GM21825 (cell line): Measurements from ENCODE around the gene DENND5B.
"Not testable (repeated sequence)": the region's sequence is repeated elsewhere in the genome, so short reads cannot be mapped to it uniquely, and the experiment has no call there.

Source experiments
- ATAC-seq: cut with Tn5 transposase; IDR thresholded peaks from one replicate; pipeline ENCODE4 v1.9.1; 2021; ENCODE audit warnings: mild to moderate bottlenecking, moderate library complexity; ENCODE audit not compliant: unreplicated experiment

Gene DENND5B

DNA sequence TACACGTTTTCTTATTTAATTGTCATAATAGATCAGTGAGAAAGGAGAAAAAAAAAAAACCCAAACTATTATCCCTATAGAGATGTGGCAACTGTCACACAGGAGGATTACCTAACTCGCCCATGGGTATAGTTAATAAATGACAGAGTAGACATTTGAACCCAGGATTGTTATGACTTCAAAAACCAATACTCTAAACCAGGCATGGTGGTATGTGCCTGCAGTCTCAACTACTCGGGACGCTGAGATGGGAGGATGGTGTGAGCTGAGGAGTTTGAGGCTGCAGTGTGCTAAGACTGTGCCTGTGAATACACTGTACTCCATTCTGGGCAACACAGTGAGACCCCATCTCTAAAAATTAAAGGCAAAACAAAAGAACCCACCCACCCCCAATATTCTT is 114.5 kb downstream of the DENND5B start:
- ATAC-seq, result no peak

DNA sequence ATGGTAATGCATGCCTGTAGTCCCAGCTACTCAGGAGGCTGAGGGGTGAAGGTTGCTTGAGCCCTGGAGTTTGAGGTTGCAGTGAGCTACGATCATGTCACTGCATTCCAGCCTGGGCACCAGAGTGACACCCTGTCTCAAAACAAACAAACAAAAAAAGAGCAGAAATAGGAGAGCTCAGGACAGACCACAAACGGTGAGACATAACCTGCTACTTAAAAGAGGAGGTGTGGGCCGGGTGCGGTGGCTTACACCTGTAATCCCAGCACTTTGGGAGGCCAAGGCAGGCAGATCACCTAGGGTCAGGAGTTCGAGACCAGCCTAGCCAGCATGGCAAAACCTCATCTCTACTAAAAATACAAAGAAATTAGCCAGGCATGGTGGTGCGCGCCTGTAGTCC is 115.3 kb downstream of the DENND5B start:
- not testable (repeated sequence) for ATAC-seq

GRCh38 chr12:31474751-31475150 is 116.2 kb downstream of the DENND5B start:
- ATAC-seq, result no peak

DNA sequence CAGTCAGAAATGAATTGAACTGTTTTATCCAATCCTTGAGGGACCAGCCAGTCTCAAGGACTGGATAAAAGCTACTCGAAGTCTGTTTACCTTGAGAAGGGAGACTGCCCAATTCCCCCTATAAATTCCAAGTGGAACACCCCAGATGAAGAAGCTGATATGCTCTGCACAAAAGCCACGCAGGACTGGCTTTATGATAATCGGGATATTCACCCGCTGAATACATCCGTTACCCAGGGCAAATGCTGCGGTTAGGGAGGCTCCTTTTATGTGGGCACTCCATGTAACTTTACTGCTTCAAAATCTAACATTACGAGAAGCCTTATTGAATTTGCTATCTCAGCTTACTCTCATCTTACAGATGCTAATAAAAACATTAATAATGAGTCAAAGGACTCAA is 119.1 kb downstream of the DENND5B start:
- ATAC-seq, result no peak

DNA sequence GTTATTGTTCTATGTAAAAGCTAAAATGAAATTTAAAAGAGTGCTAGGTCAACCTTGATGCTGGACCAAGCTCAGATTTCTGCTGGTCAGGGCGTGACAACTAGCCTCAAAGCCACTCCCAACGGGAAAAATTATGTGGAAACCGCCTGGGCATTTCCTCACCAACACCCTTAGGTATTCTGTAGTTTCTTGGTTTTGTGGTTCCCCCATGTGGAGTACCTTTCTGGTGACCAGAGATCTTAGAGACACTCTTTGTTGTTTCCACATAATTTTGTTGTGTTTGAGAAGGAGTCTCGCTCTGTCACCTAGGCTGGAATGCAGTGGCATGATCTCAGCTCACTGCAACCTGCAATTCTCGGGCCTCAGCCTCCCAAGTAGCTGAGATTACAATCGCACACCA is 119.9 kb downstream of the DENND5B start:
- no peak for ATAC-seq

GRCh38 chr12:31470459-31470858 is 120.5 kb downstream of the DENND5B start:
- no peak for ATAC-seq

DNA sequence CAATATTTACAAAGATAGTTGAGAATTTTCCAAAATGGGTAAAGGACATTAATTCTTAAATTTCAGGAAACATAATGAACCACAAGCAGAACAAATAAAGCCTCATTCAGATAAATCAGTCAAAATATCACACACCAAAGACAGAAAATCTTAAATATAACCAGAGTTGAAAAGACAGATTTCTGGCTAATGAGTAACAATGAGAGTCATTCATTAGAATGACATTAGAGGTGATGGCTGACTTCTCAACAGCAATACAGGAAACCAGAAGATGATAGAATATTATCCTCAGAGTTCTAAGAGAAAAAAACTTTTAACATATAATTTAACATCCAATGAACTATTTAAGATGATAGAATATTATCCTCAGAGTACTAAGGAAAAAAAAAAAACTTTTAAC is 124.2 kb downstream of the DENND5B start:
- no peak for ATAC-seq

GRCh38 chr12:31465002-31465401 is 125.9 kb downstream of the DENND5B start:
- no peak for ATAC-seq

- no peak for ATAC-seq
These were observed 130.9 kb downstream of the DENND5B start for GRCh38 chr12:31460024-31460423.

- no peak for ATAC-seq
These were observed 134.4 kb downstream of the DENND5B start for GRCh38 chr12:31456562-31456961.

DNA sequence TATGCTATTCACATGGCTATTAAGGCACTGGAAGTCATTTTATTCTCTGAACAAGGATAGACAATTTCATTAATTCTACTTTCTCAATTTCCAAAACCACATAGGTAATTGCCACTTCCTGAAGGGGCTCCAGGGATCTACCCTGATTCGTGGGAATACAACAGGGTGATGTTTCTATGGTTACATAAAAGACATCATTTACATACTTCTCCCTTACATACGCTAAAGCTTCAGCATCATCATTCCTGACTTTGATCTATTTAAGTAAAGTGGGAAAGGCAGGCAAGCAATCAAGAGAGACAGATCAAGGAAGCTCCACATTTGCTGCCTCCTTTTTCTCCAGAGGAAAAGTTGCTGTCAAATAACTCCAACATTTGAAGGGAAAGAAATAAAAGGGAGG is 146.2 kb downstream of the DENND5B start:
- no peak for ATAC-seq

- ATAC-seq, result no peak
These were observed 150.3 kb downstream of the DENND5B start for GRCh38 chr12:31440586-31440985.

GRCh38 chr12:31440134-31440533 is 150.8 kb downstream of the DENND5B start:
- ATAC-seq, result no peak

- ATAC-seq, result no peak
These were observed 159.2 kb downstream of the DENND5B start for GRCh38 chr12:31431721-31432240.

- ATAC-seq, result no peak
These were observed 167.5 kb downstream of the DENND5B start for GRCh38 chr12:31423405-31423804.

- no peak for ATAC-seq
These were observed 178.6 kb downstream of the DENND5B start for GRCh38 chr12:31412292-31412801.

DNA sequence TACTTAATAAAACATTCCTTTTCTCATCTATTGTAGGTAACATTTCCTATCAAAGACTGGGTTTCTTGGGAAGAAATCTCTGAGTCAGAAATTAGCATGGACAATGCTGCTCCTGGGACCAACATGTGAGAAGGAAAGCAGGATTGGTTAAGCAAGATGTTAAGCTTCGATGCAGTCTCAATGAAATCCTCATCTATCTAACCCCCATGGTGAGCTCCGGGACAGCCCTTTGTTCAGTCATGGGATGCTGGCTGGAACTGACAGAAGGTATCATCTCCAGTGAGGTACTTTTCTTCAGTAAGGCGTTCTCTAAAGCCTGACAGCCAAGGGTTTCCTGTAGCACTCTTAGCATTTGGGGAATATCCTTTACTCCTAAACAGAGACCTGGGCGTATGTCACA is 182.2 kb downstream of the DENND5B start:
- no peak for ATAC-seq

DNA sequence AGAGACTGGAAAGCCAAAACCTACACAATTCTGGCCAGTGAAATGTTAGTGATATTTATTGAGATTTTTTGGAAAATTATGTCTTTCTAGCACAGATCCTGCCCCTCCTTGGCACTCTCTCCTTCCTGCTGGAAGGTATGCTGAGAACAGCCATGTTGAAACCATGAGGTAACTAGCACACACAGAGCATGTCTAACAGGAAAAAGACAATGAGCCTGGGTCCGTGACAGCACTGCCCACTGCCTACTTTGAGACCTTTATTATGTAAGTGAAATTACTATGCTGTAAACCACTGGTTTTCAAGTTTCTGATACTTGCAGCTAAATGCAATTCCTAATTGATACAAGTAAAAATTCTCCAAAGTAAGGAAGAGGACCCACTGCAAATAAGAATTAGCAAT is 183.4 kb downstream of the DENND5B start:
- no peak for ATAC-seq

- ATAC-seq, result peak; percentile 81
These were observed 184.6 kb downstream of the DENND5B start for GRCh38 chr12:31406345-31406744.

GRCh38 chr12:31405021-31405420 is 185.9 kb downstream of the DENND5B start:
- no peak for ATAC-seq

- ATAC-seq, result peak; percentile 72
These were observed 187.8 kb downstream of the DENND5B start for GRCh38 chr12:31403099-31403607.

- no peak for ATAC-seq
These were observed 197.9 kb downstream of the DENND5B start for GRCh38 chr12:31393004-31393550.

DNA sequence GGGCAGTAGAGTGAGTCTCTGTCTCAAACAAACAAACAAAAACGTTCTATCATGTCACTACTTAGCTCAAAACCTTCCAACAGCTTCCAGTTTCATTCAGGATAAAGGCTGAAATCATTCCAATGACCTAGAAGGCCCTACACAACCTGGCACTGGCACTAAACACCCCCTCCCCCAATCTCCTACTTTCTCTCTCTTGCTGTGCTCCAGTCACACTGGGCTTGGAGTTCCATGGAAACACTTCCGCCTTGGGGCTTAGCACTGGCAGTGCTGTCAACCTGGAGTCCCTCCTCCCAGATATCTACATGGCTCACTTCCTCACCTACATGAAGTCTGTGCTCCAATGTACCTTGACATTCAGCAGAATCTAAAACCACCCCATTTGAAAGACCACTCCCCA is 199.9 kb downstream of the DENND5B start:
- no peak for ATAC-seq
